ENCODE data around the gene LRFN5.

The LRFN5 gene

DNA sequence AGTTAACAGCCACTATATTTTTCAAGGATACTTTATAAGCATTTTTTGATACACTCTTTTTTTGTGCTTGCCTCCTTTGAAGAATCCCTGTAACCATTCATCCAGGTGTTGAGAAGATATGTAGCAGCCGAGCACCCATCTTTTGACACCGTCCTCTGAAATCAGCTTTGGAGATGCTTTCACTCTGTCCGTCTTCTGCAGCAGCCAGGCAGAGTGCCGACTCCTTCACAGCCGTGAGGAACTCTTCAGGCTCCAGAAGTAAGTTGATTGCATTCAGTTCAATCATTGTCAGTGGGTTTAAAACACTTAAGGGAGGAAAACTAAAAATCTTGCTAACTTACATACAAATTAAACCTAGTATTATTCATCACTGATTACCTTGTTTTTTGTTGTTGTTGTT lies 160.1 kb downstream of the LRFN5 start:
- Histone ChIP-seq H3K4me3 (ENCODE audit: low read length, poor library complexity, severe bottlenecking) (no peak overlapping the region), H3F3A (ENCODE audit: low read depth) (no peaks in the 10 kb centered on the region), H3K9ac (ENCODE audit: low read depth, low read length, poor library complexity, severe bottlenecking) (no peak overlapping the region), H3K27me3 (ENCODE audit: insufficient read depth, low read length, poor library complexity, severe bottlenecking) (no peaks in the 10 kb centered on the region), H4K20me1 (ENCODE audit: insufficient read depth, low read length, poor library complexity, severe bottlenecking) (no peaks in the 10 kb centered on the region), H3K9me2 (replicated peaks; ENCODE audit: low read depth, low read length) (no peaks in the 10 kb centered on the region), H3K9me3 (ENCODE audit: insufficient read depth, low read depth, low read length) (no peaks in the 10 kb centered on the region), H2AFZ (ENCODE audit: low read length) (no peak overlapping the region), H3K79me2 (ENCODE audit: insufficient read depth, low read length) (no peaks in the 10 kb centered on the region), H3K4me2 (ENCODE audit: low read depth, low read length, poor library complexity, severe bottlenecking) (no peak overlapping the region), H3K4me1 (ENCODE audit: insufficient read depth, low read length, poor library complexity, severe bottlenecking) (no peaks in the 10 kb centered on the region), H3K36me3 (ENCODE audit: insufficient read depth, low read length) (no peaks in the 10 kb centered on the region)
- TF ChIP-seq, protein P1, sequence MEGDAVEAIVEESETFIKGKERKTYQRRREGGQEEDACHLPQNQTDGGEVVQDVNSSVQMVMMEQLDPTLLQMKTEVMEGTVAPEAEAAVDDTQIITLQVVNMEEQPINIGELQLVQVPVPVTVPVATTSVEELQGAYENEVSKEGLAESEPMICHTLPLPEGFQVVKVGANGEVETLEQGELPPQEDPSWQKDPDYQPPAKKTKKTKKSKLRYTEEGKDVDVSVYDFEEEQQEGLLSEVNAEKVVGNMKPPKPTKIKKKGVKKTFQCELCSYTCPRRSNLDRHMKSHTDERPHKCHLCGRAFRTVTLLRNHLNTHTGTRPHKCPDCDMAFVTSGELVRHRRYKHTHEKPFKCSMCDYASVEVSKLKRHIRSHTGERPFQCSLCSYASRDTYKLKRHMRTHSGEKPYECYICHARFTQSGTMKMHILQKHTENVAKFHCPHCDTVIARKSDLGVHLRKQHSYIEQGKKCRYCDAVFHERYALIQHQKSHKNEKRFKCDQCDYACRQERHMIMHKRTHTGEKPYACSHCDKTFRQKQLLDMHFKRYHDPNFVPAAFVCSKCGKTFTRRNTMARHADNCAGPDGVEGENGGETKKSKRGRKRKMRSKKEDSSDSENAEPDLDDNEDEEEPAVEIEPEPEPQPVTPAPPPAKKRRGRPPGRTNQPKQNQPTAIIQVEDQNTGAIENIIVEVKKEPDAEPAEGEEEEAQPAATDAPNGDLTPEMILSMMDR (conservative IDR thresholded peaks at IDR 0.05; ENCODE audit: low read length) = no peak
- no peak for TF ChIP-seq EZH2phosphoT487 (IDR thresholded peaks at IDR 0.05; ENCODE audit: borderline replicate concordance)

DNA sequence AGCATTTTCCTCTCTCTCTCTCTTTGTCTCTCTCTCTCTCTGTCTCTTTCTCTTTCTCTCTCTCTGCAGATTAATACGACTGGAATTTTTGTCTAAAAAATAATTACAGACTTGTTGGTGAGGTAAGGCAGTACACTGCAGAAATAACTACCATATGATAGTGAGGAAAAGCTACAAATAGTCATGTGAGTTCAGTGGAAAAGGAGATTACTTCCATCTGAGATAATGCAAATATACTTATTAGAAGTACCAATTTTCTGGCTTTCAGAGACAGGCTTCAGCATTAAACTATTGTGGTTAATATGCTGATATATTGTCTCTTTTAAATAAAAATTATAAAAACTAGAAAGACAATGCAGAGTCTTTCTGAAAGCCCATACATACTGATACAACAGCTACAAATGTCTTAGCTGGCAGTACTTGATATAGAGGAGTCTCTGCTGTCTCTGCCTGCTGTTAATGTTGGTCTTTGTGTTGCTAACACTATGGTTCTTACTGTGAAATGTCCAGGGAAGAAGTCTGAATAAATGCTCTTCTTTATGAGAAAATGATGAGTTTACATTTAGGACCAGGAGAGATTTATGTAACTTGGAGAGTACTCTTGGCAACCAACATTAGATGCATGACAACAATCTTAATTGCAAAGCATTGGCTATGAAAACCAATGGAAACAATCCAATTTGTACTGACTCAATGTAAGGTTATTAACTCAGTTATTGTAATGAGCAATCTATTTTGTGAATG lies 167.0 kb downstream of the LRFN5 start:
- Histone ChIP-seq H3K79me2 (ENCODE audit: insufficient read depth, low read length) (no peaks in the 10 kb centered on the region), H3K4me3 (ENCODE audit: low read length, poor library complexity, severe bottlenecking) (no peak overlapping the region), H3K9me3 (ENCODE audit: insufficient read depth, low read depth, low read length) (no peaks in the 10 kb centered on the region), H3K9me2 (replicated peaks; ENCODE audit: low read depth, low read length) (no peaks in the 10 kb centered on the region), H3K27me3 (ENCODE audit: insufficient read depth, low read length, poor library complexity, severe bottlenecking) (no peaks in the 10 kb centered on the region), H4K20me1 (ENCODE audit: insufficient read depth, low read length, poor library complexity, severe bottlenecking) (no peaks in the 10 kb centered on the region), H3F3A (ENCODE audit: low read depth) (no peaks in the 10 kb centered on the region), H3K4me1 (ENCODE audit: insufficient read depth, low read length, poor library complexity, severe bottlenecking) (no peaks in the 10 kb centered on the region), H2AFZ (ENCODE audit: low read length) (no peak overlapping the region), H3K9ac (ENCODE audit: low read depth, low read length, poor library complexity, severe bottlenecking) (no peak overlapping the region), H3K4me2 (ENCODE audit: low read depth, low read length, poor library complexity, severe bottlenecking) (no peak overlapping the region), H3K36me3 (ENCODE audit: insufficient read depth, low read length) (no peaks in the 10 kb centered on the region)
- TF ChIP-seq EZH2phosphoT487 (IDR thresholded peaks at IDR 0.05; ENCODE audit: borderline replicate concordance) = no peak
- TF ChIP-seq, protein P1 (conservative IDR thresholded peaks at IDR 0.05; ENCODE audit: low read length) = no peak

DNA sequence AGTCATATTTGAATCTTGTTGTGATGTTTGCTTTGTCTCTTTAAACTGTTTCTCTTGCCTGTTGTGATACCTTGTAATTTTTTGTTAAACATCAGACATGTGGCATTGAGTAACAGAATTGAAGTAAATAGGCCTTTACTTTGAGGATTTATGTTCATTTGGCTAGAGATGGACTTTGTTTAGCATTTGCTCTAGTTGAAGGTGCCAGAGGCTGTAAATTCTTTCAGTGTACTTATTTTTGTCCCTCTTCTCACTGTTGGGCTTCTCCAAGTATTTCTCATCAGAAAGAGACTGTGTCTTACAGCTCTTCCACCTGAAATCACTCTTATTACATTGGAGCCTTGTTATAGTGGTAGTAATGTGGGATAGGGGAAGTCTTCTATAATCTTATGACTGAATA lies 175.8 kb downstream of the LRFN5 start:
- no peaks in the 10 kb centered on the region for H3K9me2 ChIP-seq (replicated peaks; ENCODE audit: low read depth, low read length)

More for the DNA sequence above, 175.8 kb downstream of the LRFN5 start:
- Histone ChIP-seq H3F3A (ENCODE audit: low read depth) (no peaks in the 10 kb centered on the region), H3K9ac (ENCODE audit: low read depth, low read length, poor library complexity, severe bottlenecking) (no peak overlapping the region), H3K79me2 (ENCODE audit: insufficient read depth, low read length) (no peaks in the 10 kb centered on the region), H3K27me3 (ENCODE audit: insufficient read depth, low read length, poor library complexity, severe bottlenecking) (no peaks in the 10 kb centered on the region), H3K4me2 (ENCODE audit: low read depth, low read length, poor library complexity, severe bottlenecking) (no peak overlapping the region), H3K36me3 (ENCODE audit: insufficient read depth, low read length) (no peaks in the 10 kb centered on the region), H4K20me1 (ENCODE audit: insufficient read depth, low read length, poor library complexity, severe bottlenecking) (no peaks in the 10 kb centered on the region), H3K4me1 (ENCODE audit: insufficient read depth, low read length, poor library complexity, severe bottlenecking) (no peaks in the 10 kb centered on the region), H3K4me3 (ENCODE audit: low read length, poor library complexity, severe bottlenecking) (no peak overlapping the region), H2AFZ (ENCODE audit: low read length) (no peak overlapping the region), H3K9me3 (ENCODE audit: insufficient read depth, low read depth, low read length) (no peaks in the 10 kb centered on the region)
- no peak for TF ChIP-seq EZH2phosphoT487 (IDR thresholded peaks at IDR 0.05; ENCODE audit: borderline replicate concordance)
- TF ChIP-seq, protein P1 (conservative IDR thresholded peaks at IDR 0.05; ENCODE audit: low read length) = no peak

All from Loucy (cell line).